ENCODE measurements around the gene DPEP3. TPM values are rescaled to one million over a fixed set of nuclear protein-coding genes. Genes with fewer than 3 reads are reported as not detected.

The DPEP3 gene
- total RNA-seq, 2 experiments from 2014 or later = 0.16 to 0.25 TPM

GRCh38 chr16:67959536-67960329, 20.6 kb downstream of the DPEP3 start:
- intact Hi-C loops (cut with micrococcal nuclease) = no loop called here
- ATAC-seq = no peak

GRCh38 chr16:67957622-67958021, 22.7 kb downstream of the DPEP3 start:
- POLR2A ChIA-PET = no interaction called here
- no peak for ATAC-seq
- intact Hi-C loops (cut with micrococcal nuclease) = no loop called here

More at GRCh38 chr16:67959536-67960329, 20.6 kb downstream of the DPEP3 start:
- peaks cover 37% of the 10 kb centered on the region for H3K36me3 Mint-ChIP-seq (ENCODE audit: low read depth)
- TF ChIP-seq CTCF (IDR thresholded peaks at IDR 0.05) = no peak
- POLR2A ChIA-PET = interaction anchor here (0.6 to 1.1 kb wide), 2 partner anchors 19 to 66 kb away, joined by 3 read pairs; no protein-coding TSS in a partner anchor
- CTCF ChIA-PET = interaction anchor here (0.7 to 2.3 kb wide), 2 partner anchors 18 to 81 kb away, joined by 3 to 15 read pairs; no protein-coding TSS in a partner anchor
- H3K4me3 Mint-ChIP-seq = no peak overlapping the region
- no peaks in the 10 kb centered on the region for H3K27me3 Mint-ChIP-seq
- no peaks in the 10 kb centered on the region for H3K9me3 Mint-ChIP-seq
- no peaks in the 10 kb centered on the region for H3K4me1 Mint-ChIP-seq (ENCODE audit: low read depth)
- H3K27ac Mint-ChIP-seq = no peak overlapping the region
- DNase-seq = no peak

GRCh38 chr16:67954421-67955196, 25.7 kb downstream of the DPEP3 start:
- no peak for ATAC-seq
- no peak for DNase-seq
- CTCF ChIA-PET = no interaction called here
- Mint-ChIP-seq H3K4me3 (no peak overlapping the region), H3K36me3 (ENCODE audit: low read depth) (peaks cover 26% of the 10 kb centered on the region), H3K4me1 (ENCODE audit: low read depth) (no peaks in the 10 kb centered on the region), H3K27me3 (no peaks in the 10 kb centered on the region), H3K27ac (no peak overlapping the region), H3K9me3 (no peaks in the 10 kb centered on the region)
- intact Hi-C loops (cut with micrococcal nuclease) = no loop called here
- POLR2A ChIA-PET = interaction anchor here (1.0 kb wide), 1 partner anchor 19 kb away, joined by 6 read pairs; no protein-coding TSS in a partner anchor
- TF ChIP-seq CTCF (IDR thresholded peaks at IDR 0.05) = no peak

More at GRCh38 chr16:67957622-67958021, 22.7 kb downstream of the DPEP3 start:
- peaks cover 32% of the 10 kb centered on the region for H3K36me3 Mint-ChIP-seq (ENCODE audit: low read depth)
- CTCF ChIA-PET = interaction anchor here (2.1 kb wide), 1 partner anchor 16 kb away, joined by 6 read pairs; no protein-coding TSS in a partner anchor
- H3K27me3 Mint-ChIP-seq = no peaks in the 10 kb centered on the region
- H3K4me1 Mint-ChIP-seq (ENCODE audit: low read depth) = no peaks in the 10 kb centered on the region
- no peaks in the 10 kb centered on the region for H3K9me3 Mint-ChIP-seq
- no peak for TF ChIP-seq CTCF (IDR thresholded peaks at IDR 0.05)
- H3K4me3 Mint-ChIP-seq = no peak overlapping the region
- no peak overlapping the region for H3K27ac Mint-ChIP-seq
- no peak for DNase-seq

- no peak overlapping the region for H3K27ac Mint-ChIP-seq
- no peak overlapping the region for H3K4me3 Mint-ChIP-seq
- ChIA-PET CTCF (interaction anchor here (1.5 to 1.7 kb wide), 2 partner anchors 12 to 87 kb away, joined by 4 to 6 read pairs; no protein-coding TSS in a partner anchor), POLR2A (interaction anchor here (0.6 to 1.1 kb wide), 4 partner anchors 12 to 213 kb away, joined by 3 to 6 read pairs (median 4); no protein-coding TSS in a partner anchor)
- intact Hi-C loops (cut with micrococcal nuclease) = no loop called here
- no peaks in the 10 kb centered on the region for H3K4me1 Mint-ChIP-seq (ENCODE audit: low read depth)
- no peaks in the 10 kb centered on the region for H3K9me3 Mint-ChIP-seq
- H3K27me3 Mint-ChIP-seq = no peaks in the 10 kb centered on the region
- DNase-seq = no peak
- ATAC-seq = no peak
- no peak for TF ChIP-seq CTCF (IDR thresholded peaks at IDR 0.05)
- peaks cover 24% of the 10 kb centered on the region for H3K36me3 Mint-ChIP-seq (ENCODE audit: low read depth)
Observed at GRCh38 chr16:67953641-67954375, 26.5 kb downstream of the DPEP3 start.

Data from activated CD8-positive, alpha-beta T cell treated with anti-CD3 and anti-CD28 coated beads for 36 hours (primary cell).